ENCODE data around the gene DTNB.
"Not testable (repeated sequence)": the region's sequence is repeated elsewhere in the genome, so short reads cannot be mapped to it uniquely, and the experiment has no call there.

The DTNB gene

GRCh38 chr2:25620711-25621110 is 52.7 kb downstream of the DTNB start:
- DNase-seq: no peak

- no peak for DNase-seq
These were observed 53.3 kb downstream of the DTNB start for GRCh38 chr2:25620077-25620476.

- no peak for DNase-seq
These were observed 54.2 kb downstream of the DTNB start for GRCh38 chr2:25619185-25619584.

- no peak for DNase-seq
These were observed 54.7 kb downstream of the DTNB start for GRCh38 chr2:25618676-25619075.

GRCh38 chr2:25617948-25618646 is 55.3 kb downstream of the DTNB start:
- no peak for DNase-seq

- no peak for DNase-seq
These were observed 57.5 kb downstream of the DTNB start for GRCh38 chr2:25615920-25616319.

GRCh38 chr2:25615386-25615785 is 58.0 kb downstream of the DTNB start:
- DNase-seq: no peak

GRCh38 chr2:25614711-25615110 is 58.7 kb downstream of the DTNB start:
- DNase-seq: no peak

- DNase-seq: no peak
These were observed 64.7 kb downstream of the DTNB start for GRCh38 chr2:25608718-25609117.

- no peak for DNase-seq
These were observed 66.5 kb downstream of the DTNB start for GRCh38 chr2:25606892-25607291.

GRCh38 chr2:25602333-25602723 is 71.0 kb downstream of the DTNB start:
- DNase-seq: no peak

GRCh38 chr2:25601711-25602332 is 71.6 kb downstream of the DTNB start:
- not testable (repeated sequence) for DNase-seq

- no peak for DNase-seq
These were observed 74.5 kb downstream of the DTNB start for GRCh38 chr2:25598911-25599310.

GRCh38 chr2:25598332-25598731 is 75.0 kb downstream of the DTNB start:
- no peak for DNase-seq

GRCh38 chr2:25597881-25598280 is 75.5 kb downstream of the DTNB start:
- DNase-seq: no peak

GRCh38 chr2:25596516-25597244 is 76.7 kb downstream of the DTNB start:
- DNase-seq: no peak

- DNase-seq: no peak
These were observed 78.0 kb downstream of the DTNB start for GRCh38 chr2:25595393-25595792.

- no peak for DNase-seq
These were observed 78.4 kb downstream of the DTNB start for GRCh38 chr2:25594991-25595390.

- no peak for DNase-seq
These were observed 80.5 kb downstream of the DTNB start for GRCh38 chr2:25592766-25593292.

- DNase-seq: no peak
These were observed 82.4 kb downstream of the DTNB start for GRCh38 chr2:25590921-25591505.

- DNase-seq: no peak
These were observed 83.6 kb downstream of the DTNB start for GRCh38 chr2:25589676-25590205.

GRCh38 chr2:25588576-25588975 is 84.8 kb downstream of the DTNB start:
- no peak for DNase-seq

- peak; percentile 38 for DNase-seq
These were observed 86.0 kb downstream of the DTNB start for GRCh38 chr2:25587361-25587760.
